Erythroblast (primary cell): ENCODE results near the gene MRLN.

Experiments used
- GATA1 ChIP-seq: IDR thresholded peaks from 2 replicates; pipeline ENCODE4 v1.6.1; 2011; ENCODE audit warnings: low read depth, mild to moderate bottlenecking, control low read depth, low read length, moderate library complexity
- POLR2A ChIP-seq: IDR thresholded peaks from 2 replicates; pipeline ENCODE4 v1.6.1; 2011; ENCODE audit warnings: mild to moderate bottlenecking, low read length

- TF ChIP-seq POLR2A (no peak), GATA1 (no peak)
Measured at GRCh38 chr10:59770689-59771088, 17.4 kb upstream of the MRLN start.
